ENCODE measurements around the gene ZIC5. TPM values are rescaled to one million over a fixed set of nuclear protein-coding genes. Genes with fewer than 3 reads are reported as not detected.
A peak's percentile ranks its signal among the peaks of the same experiment; 100 is the strongest.

ZIC5 gene
- total RNA-seq, 1 donor from 2014 or later = not detected

DNA sequence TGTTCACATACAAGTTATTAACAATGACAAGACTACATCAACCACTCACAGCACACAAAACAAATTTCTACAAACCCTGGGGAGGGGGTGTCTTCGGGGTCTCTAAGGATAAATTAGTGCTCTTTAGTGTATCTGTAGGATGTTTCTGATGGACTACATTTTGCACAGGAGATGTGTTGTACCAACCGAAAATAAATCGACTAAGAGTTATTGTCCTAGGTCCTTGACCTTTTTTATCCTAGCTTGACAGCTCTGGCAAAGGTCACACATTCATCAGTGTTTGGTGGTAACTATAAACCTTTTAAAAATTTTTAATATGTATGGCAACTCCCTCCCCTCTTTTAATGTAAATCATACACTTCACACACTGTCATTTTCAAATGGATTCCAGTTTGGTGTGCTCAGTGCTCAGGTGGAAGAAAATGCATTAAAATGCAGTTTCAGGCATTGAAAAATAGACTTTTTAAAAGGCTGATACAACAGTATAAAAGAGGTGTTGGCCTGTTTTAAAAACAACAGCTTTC, 7.7 kb downstream of the ZIC5 start:
- Histone ChIP-seq H3K4me3 (no peak overlapping the region), H3K36me3 (no peaks in the 10 kb centered on the region), H3K9me3 (no peaks in the 10 kb centered on the region), H3K27me3 (peaks cover 22% of the 10 kb centered on the region), H3K4me1 (peaks cover 8 to 14% of the 10 kb centered on the region in 2 donors), H3K27ac (no peak overlapping the region)
- TF ChIP-seq, protein P1, sequence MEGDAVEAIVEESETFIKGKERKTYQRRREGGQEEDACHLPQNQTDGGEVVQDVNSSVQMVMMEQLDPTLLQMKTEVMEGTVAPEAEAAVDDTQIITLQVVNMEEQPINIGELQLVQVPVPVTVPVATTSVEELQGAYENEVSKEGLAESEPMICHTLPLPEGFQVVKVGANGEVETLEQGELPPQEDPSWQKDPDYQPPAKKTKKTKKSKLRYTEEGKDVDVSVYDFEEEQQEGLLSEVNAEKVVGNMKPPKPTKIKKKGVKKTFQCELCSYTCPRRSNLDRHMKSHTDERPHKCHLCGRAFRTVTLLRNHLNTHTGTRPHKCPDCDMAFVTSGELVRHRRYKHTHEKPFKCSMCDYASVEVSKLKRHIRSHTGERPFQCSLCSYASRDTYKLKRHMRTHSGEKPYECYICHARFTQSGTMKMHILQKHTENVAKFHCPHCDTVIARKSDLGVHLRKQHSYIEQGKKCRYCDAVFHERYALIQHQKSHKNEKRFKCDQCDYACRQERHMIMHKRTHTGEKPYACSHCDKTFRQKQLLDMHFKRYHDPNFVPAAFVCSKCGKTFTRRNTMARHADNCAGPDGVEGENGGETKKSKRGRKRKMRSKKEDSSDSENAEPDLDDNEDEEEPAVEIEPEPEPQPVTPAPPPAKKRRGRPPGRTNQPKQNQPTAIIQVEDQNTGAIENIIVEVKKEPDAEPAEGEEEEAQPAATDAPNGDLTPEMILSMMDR (IDR thresholded peaks at IDR 0.05) = no peak
- intact Hi-C loops (cut with DNase I) = no loop called here
- DNase-seq (ENCODE audit: low spot score in 2 of 2) = peak in 1 of 2 donors; percentile 27

DNA sequence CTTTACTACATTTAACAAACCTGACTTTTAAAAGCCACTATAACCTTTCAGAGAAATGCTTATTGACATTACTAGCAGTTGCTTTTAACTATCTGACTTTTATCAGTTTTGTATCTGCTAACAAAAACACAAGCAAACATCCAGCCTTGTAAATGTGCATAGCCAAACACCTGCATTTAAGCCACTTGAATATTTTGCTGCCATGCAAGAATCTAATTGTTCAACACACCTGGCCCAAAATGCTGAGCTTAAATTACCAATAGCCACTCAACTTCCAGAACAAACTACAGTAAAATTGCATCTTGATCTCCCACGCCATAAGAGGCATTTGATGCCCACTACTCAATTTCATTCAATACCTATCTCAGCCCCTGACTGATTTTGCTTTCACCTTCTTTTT, 9.3 kb downstream of the ZIC5 start:
- intact Hi-C loops (cut with DNase I) = no loop called here
- peak in 1 of 2 donors; percentile 7 for DNase-seq (ENCODE audit: low spot score in 2 of 2)
- H3K4me1 ChIP-seq = peaks cover 0 to 13% of the 10 kb centered on the region in 2 donors
- H3K9me3 ChIP-seq = no peaks in the 10 kb centered on the region
- H3K27me3 ChIP-seq = peaks cover 25% of the 10 kb centered on the region
- TF ChIP-seq, protein P1 (IDR thresholded peaks at IDR 0.05) = no peak
- no peak overlapping the region for H3K27ac ChIP-seq
- no peak overlapping the region for H3K4me3 ChIP-seq
- H3K36me3 ChIP-seq = no peaks in the 10 kb centered on the region

DNA sequence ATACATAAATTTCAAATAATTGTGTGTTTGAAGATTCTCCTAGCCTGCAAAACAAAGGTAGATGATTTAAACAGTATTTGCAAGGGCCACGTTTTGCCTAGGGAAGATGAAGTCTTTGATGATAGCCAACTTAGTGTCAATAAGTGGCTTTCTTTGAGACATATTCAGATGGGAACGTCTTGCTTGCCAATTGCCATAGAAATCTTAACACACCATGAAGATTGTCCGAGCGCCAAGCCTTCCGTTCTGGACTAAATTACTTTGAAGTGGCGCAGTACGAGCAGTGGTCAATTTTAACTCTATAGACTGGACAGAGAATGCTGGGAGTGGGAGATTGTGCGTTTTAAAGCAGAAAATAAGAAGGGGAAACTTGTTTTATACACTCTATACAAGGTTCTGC, 9.9 kb downstream of the ZIC5 start:
- peak in 1 of 2 donors; percentile 9 for DNase-seq (ENCODE audit: low spot score in 2 of 2)

DNA sequence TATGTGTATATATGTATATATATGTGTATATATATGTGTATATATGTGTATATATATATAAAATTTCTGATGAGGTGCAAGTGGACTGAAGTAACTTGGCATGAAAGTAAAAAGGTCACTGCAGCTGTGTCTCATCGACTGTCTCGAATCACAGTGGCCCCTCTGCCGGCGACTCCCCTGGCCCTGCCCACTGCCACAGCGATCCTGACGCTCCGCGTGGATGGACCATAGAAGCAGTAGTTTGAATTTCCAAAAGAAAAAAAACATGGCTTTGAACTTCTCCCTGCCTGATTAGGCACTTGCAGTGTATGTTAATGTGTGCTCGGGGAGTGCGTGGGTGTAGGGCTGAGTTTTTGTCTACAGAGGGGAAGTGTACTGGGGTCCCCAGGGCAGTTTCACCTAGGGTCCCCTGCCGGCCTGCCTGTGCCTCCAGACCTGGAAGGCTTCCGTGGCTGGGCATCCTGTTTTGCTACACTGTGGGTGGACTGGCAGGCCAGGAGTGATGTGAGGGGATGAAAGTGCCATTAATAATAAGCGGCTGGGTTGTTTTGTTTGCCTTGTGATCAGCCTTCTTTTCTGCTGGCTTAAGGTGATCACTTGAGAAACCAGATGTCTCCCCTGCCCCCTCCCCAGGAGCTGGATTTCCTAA, 10.8 kb downstream of the ZIC5 start:
- H3K27me3 ChIP-seq = peaks cover 35% of the 10 kb centered on the region
- DNase-seq (ENCODE audit: low spot score in 2 of 2) = peak in 1 of 2 donors; percentile 43
- intact Hi-C loops (cut with DNase I) = no loop called here

More for the DNA sequence above, 9.9 kb downstream of the ZIC5 start:
- intact Hi-C loops (cut with DNase I) = no loop called here
- TF ChIP-seq, protein P1 (IDR thresholded peaks at IDR 0.05) = no peak
- H3K4me1 ChIP-seq = peaks cover 2 to 19% of the 10 kb centered on the region in 2 donors
- H3K9me3 ChIP-seq = no peaks in the 10 kb centered on the region
- H3K27me3 ChIP-seq = peaks cover 31% of the 10 kb centered on the region
- no peaks in the 10 kb centered on the region for H3K36me3 ChIP-seq
- H3K27ac ChIP-seq = no peak overlapping the region
- H3K4me3 ChIP-seq = no peak overlapping the region

DNA sequence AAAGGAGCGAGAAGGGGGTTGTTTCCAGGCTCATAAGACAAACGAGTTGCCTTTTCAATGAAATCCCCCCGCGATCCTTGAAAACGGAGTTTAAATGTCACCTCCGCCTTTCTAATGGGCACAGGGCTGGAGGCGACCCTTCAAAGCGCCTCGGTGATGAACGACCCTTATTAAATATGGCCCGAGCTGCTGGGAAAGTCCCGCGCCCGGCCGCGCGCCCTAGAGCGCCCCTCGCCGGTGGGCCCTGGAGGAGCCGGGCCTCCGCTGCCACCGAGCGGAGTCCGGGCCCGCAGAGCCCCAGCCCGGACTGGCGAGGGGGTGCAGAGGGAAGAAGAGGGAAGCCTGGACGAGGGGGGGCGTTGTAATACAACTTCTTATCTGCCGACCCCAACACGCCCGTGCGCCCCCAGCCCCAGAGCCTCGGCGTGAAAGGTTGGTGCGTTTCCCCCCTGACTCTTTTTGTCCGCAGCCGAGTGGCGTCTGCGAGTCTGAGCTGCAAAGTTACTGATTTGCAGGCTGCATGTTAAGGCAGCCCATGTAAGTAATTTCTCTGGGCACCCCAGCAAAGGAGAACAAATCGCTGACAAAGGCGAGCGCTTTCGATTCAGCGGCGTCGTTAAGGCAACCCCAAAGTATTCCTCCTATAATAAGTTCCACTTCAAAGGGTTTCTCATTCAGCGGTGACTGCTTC, 11.9 kb downstream of the ZIC5 start:
- DNase-seq (ENCODE audit: low spot score in 2 of 2) = peak in 1 of 2 donors; percentile 44
- Histone ChIP-seq H3K27me3 (peaks cover 35% of the 10 kb centered on the region), H3K4me1 (peaks cover 2 to 25% of the 10 kb centered on the region in 2 donors), H3K36me3 (no peaks in the 10 kb centered on the region), H3K4me3 (peak overlapping the region; percentile 5 to 17), H3K27ac (no peak overlapping the region), H3K9me3 (no peaks in the 10 kb centered on the region)
- TF ChIP-seq, protein P1 (IDR thresholded peaks at IDR 0.05) = no peak
- intact Hi-C loops (cut with DNase I) = loop anchor here (5.0 kb wide), 1 partner anchor 33 kb away; no protein-coding TSS in a partner anchor

More for the DNA sequence above, 10.8 kb downstream of the ZIC5 start:
- no peaks in the 10 kb centered on the region for H3K36me3 ChIP-seq
- no peak overlapping the region for H3K4me3 ChIP-seq
- no peaks in the 10 kb centered on the region for H3K9me3 ChIP-seq
- no peak overlapping the region for H3K27ac ChIP-seq
- TF ChIP-seq, protein P1 (IDR thresholded peaks at IDR 0.05) = no peak
- H3K4me1 ChIP-seq = peaks cover 2 to 25% of the 10 kb centered on the region in 2 donors

Data from ascending aorta (tissue), 2 donors.